HepG2 (cell line): ENCODE measurements around the gene SRPRA. TPM values are rescaled to one million over a fixed set of nuclear protein-coding genes. Genes with fewer than 3 reads are reported as not detected.
A peak's percentile ranks its signal among the peaks of the same experiment; 100 is the strongest.

Experiments used
- ATAC-seq: fragments of 200-7000 bp; cut with Tn5 transposase; 3 replicates; pipeline ENCODE4 v1.9.1; 2020; ENCODE audit warnings: mild to moderate bottlenecking, moderate library complexity
- BruUV-seq: library from RNA; stranded (reverse); fragments of 400-500 nt; replicated peaks from 2 replicates; lab custom pipeline; 2021; lab: Mats Ljungman, UMichigan
- CTCF ChIA-PET: fragments of 300-600 bp; formaldehyde crosslinking; extraction: SDS; loops from one replicate; lab custom pipeline; 2021; ENCODE audit warnings: low total read pairs, inconsistent platforms, low intra/inter-chr PET ratio; lab: Yijun Ruan, JAX
- POLR2A ChIA-PET: fragments of 350-600 bp; sonication (Branson Sonifier 250); formaldehyde crosslinking; loops from one replicate; lab custom pipeline; 2020; ENCODE audit warnings: antibody characterized with exemption, inconsistent platforms; lab: Yijun Ruan, JAX
- DNase-seq: peaks from one replicate; pipeline ENCODE4 v3.0.0-alpha.2; 2015; ENCODE audit warnings: low spot score
- FAIRE-seq: peaks from 3 replicates; lab custom pipeline; 2011; peaks lifted over from hg19 to GRCh38; lab: Jason Lieb, UNC
- H2AFZ ChIP-seq: one replicate; pipeline ENCODE4 v1.6.1; 2011; ENCODE audit warnings: low read length, inconsistent platforms
- H3K27ac ChIP-seq: fragments of 300-600 bp; 3 replicates; pipeline ENCODE4 v1.8.0; 2011; ENCODE audit warnings: mixed run types, mild to moderate bottlenecking, mixed read lengths, low read length, inconsistent platforms; ENCODE audit not compliant: insufficient read depth; ENCODE audit errors: extremely low read length
- H3K27me3 ChIP-seq, 2 experiments: fragments of 200-600 bp in 1 of 2; 2 replicates in 1 of 2; 3 replicates in 1 of 2; pipeline versions ENCODE4 v1.6.0 to v1.8.0; 2011; ENCODE audit warnings: low read length in 2 of 2, mild to moderate bottlenecking in 2 of 2, moderate library complexity in 2 of 2, inconsistent platforms in 1 of 2; ENCODE audit not compliant: insufficient read depth in 2 of 2, control insufficient read depth in 1 of 2
- H3K36me3 ChIP-seq, 2 experiments: fragments of 200-600 bp in 1 of 2; replicated peaks in 1 of 2; 2 replicates in 1 of 2; 3 replicates in 1 of 2; pipeline versions ENCODE4 v1.5.1 to v1.8.0; 2011; ENCODE audit warnings: low read length in 2 of 2, inconsistent platforms in 1 of 2; ENCODE audit not compliant: insufficient read depth in 2 of 2, control insufficient read depth in 1 of 2
- H3K4me1 ChIP-seq: 2 replicates; pipeline ENCODE4 v1.5.1; 2012; ENCODE audit warnings: low read length, inconsistent platforms; ENCODE audit not compliant: insufficient read depth
- H3K4me2 ChIP-seq: 2 replicates; pipeline ENCODE4 v1.6.0; 2011; ENCODE audit warnings: low read depth, low read length, inconsistent platforms
- H3K4me3 ChIP-seq, 3 experiments: fragments of 200-600 bp in 1 of 3; sonication (generic), shearing (Covaris generic) in 1 of 3; replicated peaks in 1 of 3; 2 replicates each; pipeline ENCODE4 v1.5.1; 2011 to 2016; ENCODE audit warnings: low read length in 3 of 3, inconsistent platforms in 2 of 3, low read depth in 2 of 3, mild to moderate bottlenecking in 2 of 3, control low read depth in 1 of 3, mixed read lengths in 1 of 3; ENCODE audit not compliant: insufficient read depth in 1 of 3
- H3K79me2 ChIP-seq: one replicate; pipeline ENCODE4 v1.6.1; 2011; ENCODE audit warnings: low read length, inconsistent platforms; ENCODE audit not compliant: insufficient read depth
- H3K9ac ChIP-seq: 2 replicates; pipeline ENCODE4 v1.6.0; 2011; ENCODE audit warnings: mild to moderate bottlenecking, low read depth, low read length, inconsistent platforms; ENCODE audit not compliant: insufficient read depth
- H3K9me3 ChIP-seq: 2 replicates; pipeline ENCODE4 v1.5.1; 2012; ENCODE audit warnings: mild to moderate bottlenecking, low read length
- H4K20me1 ChIP-seq: 2 replicates; pipeline ENCODE4 v1.6.0; 2011; ENCODE audit warnings: inconsistent platforms, mild to moderate bottlenecking, low read length, moderate library complexity; ENCODE audit not compliant: insufficient read depth
- ELF4 ChIP-seq: sonication (generic); formaldehyde crosslinking; IDR thresholded peaks from 2 replicates; pipeline ENCODE4 v1.5.0; 2020; ENCODE audit warnings: missing genetic modification reagents, mild to moderate bottlenecking, moderate library complexity, borderline replicate concordance
- HNF4G ChIP-seq, 2 experiments: sonication (generic) in 1 of 2; formaldehyde crosslinking in 1 of 2; IDR thresholded peaks; 2 replicates each; pipeline versions ENCODE4 v1.4.0 to v1.6.1; 2011 to 2020; ENCODE audit warnings: borderline replicate concordance in 2 of 2, low read depth in 2 of 2, mild to moderate bottlenecking in 2 of 2, low read length in 1 of 2, missing genetic modification reagents in 1 of 2, moderate library complexity in 1 of 2
- KDM6A ChIP-seq: IDR thresholded peaks from 2 replicates; pipeline ENCODE4 v1.6.1; 2016; ENCODE audit warnings: low read depth
- NFIC ChIP-seq: IDR thresholded peaks from 2 replicates; pipeline ENCODE4 v1.6.1; 2012; ENCODE audit warnings: mild to moderate bottlenecking, low read length, inconsistent platforms
- PAF1 ChIP-seq: IDR thresholded peaks from 2 replicates; pipeline ENCODE4 v1.6.1; 2016; ENCODE audit warnings: missing genetic modification reagents, missing compliant biosample characterization
- POGZ ChIP-seq: sonication (generic); formaldehyde crosslinking; IDR thresholded peaks from 2 replicates; pipeline ENCODE4 v1.4.0; 2020; ENCODE audit warnings: mild to moderate bottlenecking, missing genetic modification reagents
- ZBTB38 ChIP-seq: sonication (generic); formaldehyde crosslinking; IDR thresholded peaks from 2 replicates; pipeline ENCODE4 v1.5.1; 2020; ENCODE audit warnings: mild to moderate bottlenecking, missing genetic modification reagents
- ZEB1 ChIP-seq: IDR thresholded peaks from 2 replicates; pipeline ENCODE4 v1.6.1; 2012; ENCODE audit warnings: mild to moderate bottlenecking, low read depth, inconsistent platforms; ENCODE audit not compliant: insufficient replicate concordance
- ZFX ChIP-seq: sonication (generic); formaldehyde crosslinking; IDR thresholded peaks from 2 replicates; pipeline ENCODE4 v1.4.0; 2020; ENCODE audit warnings: mild to moderate bottlenecking, low read depth, missing genetic modification reagents, moderate library complexity
- ZNF224 ChIP-seq: sonication (generic); formaldehyde crosslinking; IDR thresholded peaks from 2 replicates; pipeline ENCODE4 v1.5.0; 2020; ENCODE audit warnings: mild to moderate bottlenecking, missing genetic modification reagents
- WGBS: methylation state at CpG from one replicate; pipeline ENCODE4 v1.1.6; 2017; ENCODE audit warnings: low lambda C conversion rate; 5-methylcytosine and 5-hydroxymethylcytosine counted together
- in situ Hi-C: cut with HindIII; loops from 2 replicates; pipeline ENCODE4 v1.10.0; 2017; ENCODE audit warnings: low pct_unique_long_range_greater_than_20kb; ENCODE audit not compliant: extremely low pct_ligation_motif_present
- intact Hi-C: fragments of 100-400 bp; cut with micrococcal nuclease; formaldehyde crosslinking; loops from one replicate; pipeline ENCODE4 v1.10.0; 2022; ENCODE audit not compliant: unreplicated experiment
- polyA plus RNA-seq, 8 experiments: library from polyadenylated mRNA; depleted of rRNA in 3 of 8; stranded (reverse) in 7 of 8; unstranded in 1 of 8; fragments of >200 nt; fragmentation: Illumina TruSeq in 4 of 8; extraction: Trizol in 4 of 8; gene quantifications; 2 replicates each; pipeline versions ENCODE4 v1.2.1 to v1.2.3, GENCODE V29; 2011 to 2016; ENCODE audit warnings: low read depth in 4 of 8, missing spikeins in 1 of 8, mixed read lengths in 1 of 8; ENCODE audit not compliant: insufficient read depth in 1 of 8
- total RNA-seq, 5 experiments: library from RNA; depleted of rRNA; stranded (reverse); fragments of >200 nt; fragmentation: Illumina TruSeq; extraction: Trizol; gene quantifications; 2 replicates each; pipeline ENCODE4 v1.2.3, GENCODE V29; 2016; ENCODE audit warnings: low read depth in 1 of 5
- TF ChIP-seq, protein P1 (sequence below): sonication (generic); formaldehyde crosslinking; IDR thresholded peaks from 2 replicates; pipeline ENCODE4 v1.5.1; 2020; ENCODE audit warnings: mild to moderate bottlenecking, missing genetic modification reagents, moderate library complexity
- TF ChIP-seq, protein P2 (sequence below): sonication (generic); formaldehyde crosslinking; IDR thresholded peaks from 2 replicates; pipeline ENCODE4 v1.4.0; 2020; ENCODE audit warnings: missing genetic modification reagents
- TF ChIP-seq, protein P3 (sequence below): sonication (generic); formaldehyde crosslinking; IDR thresholded peaks from 2 replicates; pipeline ENCODE4 v1.5.0; 2020; ENCODE audit warnings: mild to moderate bottlenecking, missing genetic modification reagents, borderline replicate concordance

Gene SRPRA
- total and polyA plus RNA-seq, 2 of the 13 experiments (the other 11 are each of a cell fraction or from before 2014, with no cell fraction given): 27.7 to 64.6 TPM

DNA sequence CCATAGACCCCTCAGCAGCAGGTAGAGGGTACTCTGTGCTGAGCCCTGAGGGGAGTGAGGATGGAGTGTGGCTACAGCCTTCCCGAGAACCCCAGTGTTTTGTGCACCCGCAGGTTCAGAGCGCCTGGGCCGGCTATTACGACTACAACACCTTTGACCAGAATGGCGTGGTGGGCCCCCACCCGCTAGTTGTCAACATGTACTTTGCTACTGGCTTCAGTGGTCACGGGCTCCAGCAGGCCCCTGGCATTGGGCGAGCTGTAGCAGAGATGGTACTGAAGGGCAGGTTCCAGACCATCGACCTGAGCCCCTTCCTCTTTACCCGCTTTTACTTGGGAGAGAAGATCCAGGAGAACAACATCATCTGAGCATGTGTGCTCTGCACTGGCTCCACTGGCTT, 8.6 kb upstream of the SRPRA start (continued):
- peak; percentile 72 for TF ChIP-seq POGZ (CRISPR knock-in tag)
- no peak for TF ChIP-seq ELF4 (CRISPR knock-in tag)
- TF ChIP-seq HNF4G (IDR thresholded peaks at IDR 0.05; ENCODE audit: borderline replicate concordance, low read depth, low read length): peak; percentile 44; the same call in 1 of the 2 replicates
- no peak for TF ChIP-seq HNF4G (CRISPR knock-in tag; IDR thresholded peaks at IDR 0.05; ENCODE audit: borderline replicate concordance, low read depth)
- TF ChIP-seq ZFX (CRISPR knock-in tag): 0 out of 2 replicates have a peak, but pooled peaks have one; percentile 9
- TF ChIP-seq, protein P1, sequence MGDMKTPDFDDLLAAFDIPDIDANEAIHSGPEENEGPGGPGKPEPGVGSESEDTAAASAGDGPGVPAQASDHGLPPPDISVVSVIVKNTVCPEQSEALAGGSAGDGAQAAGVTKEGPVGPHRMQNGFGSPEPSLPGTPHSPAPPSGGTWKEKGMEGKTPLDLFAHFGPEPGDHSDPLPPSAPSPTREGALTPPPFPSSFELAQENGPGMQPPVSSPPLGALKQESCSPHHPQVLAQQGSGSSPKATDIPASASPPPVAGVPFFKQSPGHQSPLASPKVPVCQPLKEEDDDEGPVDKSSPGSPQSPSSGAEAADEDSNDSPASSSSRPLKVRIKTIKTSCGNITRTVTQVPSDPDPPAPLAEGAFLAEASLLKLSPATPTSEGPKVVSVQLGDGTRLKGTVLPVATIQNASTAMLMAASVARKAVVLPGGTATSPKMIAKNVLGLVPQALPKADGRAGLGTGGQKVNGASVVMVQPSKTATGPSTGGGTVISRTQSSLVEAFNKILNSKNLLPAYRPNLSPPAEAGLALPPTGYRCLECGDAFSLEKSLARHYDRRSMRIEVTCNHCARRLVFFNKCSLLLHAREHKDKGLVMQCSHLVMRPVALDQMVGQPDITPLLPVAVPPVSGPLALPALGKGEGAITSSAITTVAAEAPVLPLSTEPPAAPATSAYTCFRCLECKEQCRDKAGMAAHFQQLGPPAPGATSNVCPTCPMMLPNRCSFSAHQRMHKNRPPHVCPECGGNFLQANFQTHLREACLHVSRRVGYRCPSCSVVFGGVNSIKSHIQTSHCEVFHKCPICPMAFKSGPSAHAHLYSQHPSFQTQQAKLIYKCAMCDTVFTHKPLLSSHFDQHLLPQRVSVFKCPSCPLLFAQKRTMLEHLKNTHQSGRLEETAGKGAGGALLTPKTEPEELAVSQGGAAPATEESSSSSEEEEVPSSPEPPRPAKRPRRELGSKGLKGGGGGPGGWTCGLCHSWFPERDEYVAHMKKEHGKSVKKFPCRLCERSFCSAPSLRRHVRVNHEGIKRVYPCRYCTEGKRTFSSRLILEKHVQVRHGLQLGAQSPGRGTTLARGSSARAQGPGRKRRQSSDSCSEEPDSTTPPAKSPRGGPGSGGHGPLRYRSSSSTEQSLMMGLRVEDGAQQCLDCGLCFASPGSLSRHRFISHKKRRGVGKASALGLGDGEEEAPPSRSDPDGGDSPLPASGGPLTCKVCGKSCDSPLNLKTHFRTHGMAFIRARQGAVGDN: peak; percentile 65
- peak; percentile 99 for TF ChIP-seq ZBTB38 (CRISPR knock-in tag)

DNA sequence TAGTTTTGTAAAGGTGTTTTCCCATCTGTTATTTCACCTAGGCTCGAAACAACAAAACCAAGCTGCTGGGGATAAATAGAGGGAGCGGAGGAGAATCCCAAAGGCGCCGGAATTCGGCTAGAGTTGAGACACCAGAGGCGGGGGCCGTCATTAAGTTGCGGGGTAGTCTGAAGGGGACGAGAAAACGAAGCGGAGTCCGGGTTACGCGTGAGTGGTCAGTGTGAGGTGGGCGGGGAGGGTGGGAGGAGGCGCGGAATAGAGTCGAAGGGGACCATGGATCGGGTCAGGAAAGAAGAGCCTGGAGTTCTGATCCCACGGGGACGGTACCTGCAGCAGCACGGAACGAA, 361 bp downstream of the SRPRA start:
- POLR2A ChIA-PET: interaction anchor here (0.6 to 2.0 kb wide), 10 partner anchors 9 to 676 kb away, joined by 3 to 19 read pairs (median 4); partner anchors contain the start of genes FAM118B, RPUSD4, STT3A and TIRAP
- peaks cover 35 to 53% of the 10 kb centered on the region in 2 experiments for H3K36me3 ChIP-seq
- TF ChIP-seq, protein P2, sequence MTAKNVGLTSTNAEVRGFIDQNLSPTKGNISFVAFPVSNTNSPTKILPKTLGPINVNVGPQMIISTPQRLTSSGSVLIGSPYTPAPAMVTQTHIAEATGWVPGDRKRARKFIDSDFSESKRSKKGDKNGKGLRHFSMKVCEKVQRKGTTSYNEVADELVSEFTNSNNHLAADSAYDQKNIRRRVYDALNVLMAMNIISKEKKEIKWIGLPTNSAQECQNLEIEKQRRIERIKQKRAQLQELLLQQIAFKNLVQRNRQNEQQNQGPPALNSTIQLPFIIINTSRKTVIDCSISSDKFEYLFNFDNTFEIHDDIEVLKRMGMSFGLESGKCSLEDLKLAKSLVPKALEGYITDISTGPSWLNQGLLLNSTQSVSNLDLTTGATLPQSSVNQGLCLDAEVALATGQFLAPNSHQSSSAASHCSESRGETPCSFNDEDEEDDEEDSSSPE: no peak
- 0 out of 2 replicates have a peak, but pooled peaks have one; percentile 3 for TF ChIP-seq ZNF224 (CRISPR knock-in tag)
- TF ChIP-seq, protein P3, sequence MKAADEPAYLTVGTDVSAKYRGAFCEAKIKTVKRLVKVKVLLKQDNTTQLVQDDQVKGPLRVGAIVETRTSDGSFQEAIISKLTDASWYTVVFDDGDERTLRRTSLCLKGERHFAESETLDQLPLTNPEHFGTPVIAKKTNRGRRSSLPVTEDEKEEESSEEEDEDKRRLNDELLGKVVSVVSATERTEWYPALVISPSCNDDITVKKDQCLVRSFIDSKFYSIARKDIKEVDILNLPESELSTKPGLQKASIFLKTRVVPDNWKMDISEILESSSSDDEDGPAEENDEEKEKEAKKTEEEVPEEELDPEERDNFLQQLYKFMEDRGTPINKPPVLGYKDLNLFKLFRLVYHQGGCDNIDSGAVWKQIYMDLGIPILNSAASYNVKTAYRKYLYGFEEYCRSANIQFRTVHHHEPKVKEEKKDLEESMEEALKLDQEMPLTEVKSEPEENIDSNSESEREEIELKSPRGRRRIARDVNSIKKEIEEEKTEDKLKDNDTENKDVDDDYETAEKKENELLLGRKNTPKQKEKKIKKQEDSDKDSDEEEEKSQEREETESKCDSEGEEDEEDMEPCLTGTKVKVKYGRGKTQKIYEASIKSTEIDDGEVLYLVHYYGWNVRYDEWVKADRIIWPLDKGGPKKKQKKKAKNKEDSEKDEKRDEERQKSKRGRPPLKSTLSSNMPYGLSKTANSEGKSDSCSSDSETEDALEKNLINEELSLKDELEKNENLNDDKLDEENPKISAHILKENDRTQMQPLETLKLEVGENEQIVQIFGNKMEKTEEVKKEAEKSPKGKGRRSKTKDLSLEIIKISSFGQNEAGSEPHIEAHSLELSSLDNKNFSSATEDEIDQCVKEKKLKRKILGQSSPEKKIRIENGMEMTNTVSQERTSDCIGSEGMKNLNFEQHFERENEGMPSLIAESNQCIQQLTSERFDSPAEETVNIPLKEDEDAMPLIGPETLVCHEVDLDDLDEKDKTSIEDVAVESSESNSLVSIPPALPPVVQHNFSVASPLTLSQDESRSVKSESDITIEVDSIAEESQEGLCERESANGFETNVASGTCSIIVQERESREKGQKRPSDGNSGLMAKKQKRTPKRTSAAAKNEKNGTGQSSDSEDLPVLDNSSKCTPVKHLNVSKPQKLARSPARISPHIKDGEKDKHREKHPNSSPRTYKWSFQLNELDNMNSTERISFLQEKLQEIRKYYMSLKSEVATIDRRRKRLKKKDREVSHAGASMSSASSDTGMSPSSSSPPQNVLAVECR: no peak
- no peak for TF ChIP-seq PAF1 (CRISPR knock-in tag)
- TF ChIP-seq NFIC: peak; percentile 32; the same call in 1 of the 2 replicates
- TF ChIP-seq KDM6A (CRISPR knock-in tag): no peak
- TF ChIP-seq ZEB1: peak; percentile 1

More for the DNA sequence above, 361 bp downstream of the SRPRA start:
- no peak for DNase-seq
- no peak for FAIRE-seq
- H3K27ac ChIP-seq: peak overlapping the region; percentile 94
- peak overlapping the region; percentile 93 to 100 (median 93) for H3K4me3 ChIP-seq
- H4K20me1 ChIP-seq: no peaks in the 10 kb centered on the region
- ATAC-seq: peak; percentile 62
- H3K9ac ChIP-seq: peak overlapping the region; percentile 99
- no TSS peak for BruUV-seq
- H3K27me3 ChIP-seq: no peaks in the 10 kb centered on the region; a peak in 1 of 5 replicates
- H3K4me2 ChIP-seq: peak overlapping the region; percentile 87
- H2AFZ ChIP-seq: no peak overlapping the region
- under 1% methylated on average over 21 of the region's 23 CpGs for WGBS
- peaks cover 35% of the 10 kb centered on the region for H3K4me1 ChIP-seq
- in situ Hi-C loops (no loop called here), intact Hi-C loops (loop anchor here (2.0 kb wide), 2 partner anchors 14 to 58 kb away; partner anchors contain the start of genes FAM118B, RPUSD4 and TIRAP)
- CTCF ChIA-PET: no interaction called here
- peaks cover 38% of the 10 kb centered on the region for H3K79me2 ChIP-seq
- no peaks in the 10 kb centered on the region for H3K9me3 ChIP-seq
